GM18870 (cell line): ENCODE measurements around the gene STAG1.
"Not testable (repeated sequence)": the region's sequence is repeated elsewhere in the genome, so short reads cannot be mapped to it uniquely, and the experiment has no call there.

Source experiments
- ATAC-seq: cut with Tn5 transposase; IDR thresholded peaks from one replicate; pipeline ENCODE4 v1.9.1; 2021; ENCODE audit warnings: moderate library complexity; ENCODE audit not compliant: unreplicated experiment

The STAG1 gene

DNA sequence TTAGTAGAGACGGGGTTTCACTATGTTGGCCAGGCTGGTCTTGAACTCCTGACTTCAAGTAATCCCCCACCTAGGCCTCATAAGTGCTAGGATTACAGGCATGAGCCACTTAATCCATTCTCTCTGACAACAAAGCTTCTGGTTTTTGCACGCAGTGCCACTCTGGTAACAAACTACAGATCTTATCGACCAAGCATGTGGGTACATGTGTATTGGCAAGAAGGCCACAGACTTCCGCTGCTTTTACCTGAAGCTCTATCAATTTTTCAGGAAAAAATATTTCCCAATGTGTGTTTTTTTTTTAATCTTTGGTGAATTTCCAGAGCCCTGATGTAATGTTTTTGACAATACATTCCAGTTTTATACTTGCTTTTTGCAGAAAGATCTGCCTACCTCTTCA is 319.5 kb downstream of the STAG1 start:
- no peak for ATAC-seq

DNA sequence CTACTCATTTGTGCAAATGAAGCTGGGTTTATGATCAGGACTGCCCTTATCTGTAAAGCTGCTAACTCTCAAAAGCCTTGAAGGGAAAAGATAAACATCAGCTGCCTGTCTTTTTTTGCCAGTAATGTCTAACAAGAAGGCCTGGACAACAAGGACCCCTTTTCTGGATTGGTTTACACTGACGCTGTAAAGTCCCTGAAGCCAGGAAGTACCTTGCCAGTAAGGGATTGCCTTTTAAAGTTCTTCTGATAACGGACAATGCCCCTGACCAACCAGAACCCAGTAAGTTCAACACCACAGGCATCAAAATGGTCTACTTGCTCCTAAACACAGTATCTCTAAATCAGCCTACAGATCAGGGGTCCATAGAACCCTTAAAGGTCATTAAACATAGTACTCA is 324.0 kb downstream of the STAG1 start:
- ATAC-seq = no peak

DNA sequence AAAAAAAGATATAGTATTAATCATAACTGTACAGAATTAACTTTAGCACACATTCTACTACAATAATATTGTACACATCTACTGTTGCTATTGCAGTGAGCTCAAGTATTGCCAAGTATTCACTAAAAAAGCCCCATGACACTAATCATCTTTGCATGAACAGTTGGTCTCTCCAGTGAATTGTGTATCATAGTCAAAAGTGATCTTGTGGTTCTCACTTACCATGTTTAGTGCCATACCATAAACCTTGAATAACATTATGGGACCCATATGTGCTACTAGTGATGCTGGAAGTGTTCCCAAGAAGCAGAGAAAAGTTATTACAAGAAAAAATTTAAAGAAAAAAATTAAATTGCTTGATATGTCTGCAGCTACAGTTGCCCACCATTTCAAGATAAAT is 324.9 kb downstream of the STAG1 start:
- ATAC-seq = no peak

DNA sequence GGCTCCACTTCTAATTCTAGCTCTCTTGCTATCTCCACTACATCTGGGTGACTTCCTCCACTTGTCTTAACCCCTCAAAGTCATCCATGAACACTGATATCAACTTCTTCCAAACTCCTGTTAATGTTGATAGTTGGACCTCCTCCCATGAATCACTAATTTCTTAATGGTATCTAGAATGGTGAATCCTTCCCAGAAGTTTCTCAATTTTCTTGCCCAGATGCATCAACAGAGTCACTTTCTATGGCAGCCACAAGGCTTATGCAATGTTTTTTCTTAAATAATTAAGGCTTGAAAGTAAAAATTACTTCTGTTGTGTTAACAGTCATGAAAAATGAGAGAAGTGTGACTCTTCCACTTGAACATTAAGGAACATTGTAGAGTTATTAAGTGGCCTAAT is 337.7 kb downstream of the STAG1 start:
- ATAC-seq = no peak

DNA sequence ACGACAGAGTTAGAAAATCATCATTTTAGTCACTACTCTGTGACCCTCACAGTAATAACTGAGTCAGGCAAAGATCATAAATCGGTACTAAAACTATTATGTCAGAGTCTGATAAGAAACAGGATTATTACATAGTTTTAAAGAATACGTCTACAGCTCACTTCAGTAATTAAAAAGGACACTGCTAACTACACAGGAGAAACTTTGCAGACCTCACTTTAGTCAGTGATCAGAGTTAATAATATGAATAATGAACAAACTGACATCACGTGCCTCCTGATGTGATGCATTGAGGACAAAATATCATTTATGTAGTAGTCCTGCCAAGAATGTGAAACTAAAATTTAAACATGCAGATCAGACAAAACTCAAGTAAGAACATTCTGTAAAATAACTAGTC is 339.9 kb downstream of the STAG1 start:
- no peak for ATAC-seq

DNA sequence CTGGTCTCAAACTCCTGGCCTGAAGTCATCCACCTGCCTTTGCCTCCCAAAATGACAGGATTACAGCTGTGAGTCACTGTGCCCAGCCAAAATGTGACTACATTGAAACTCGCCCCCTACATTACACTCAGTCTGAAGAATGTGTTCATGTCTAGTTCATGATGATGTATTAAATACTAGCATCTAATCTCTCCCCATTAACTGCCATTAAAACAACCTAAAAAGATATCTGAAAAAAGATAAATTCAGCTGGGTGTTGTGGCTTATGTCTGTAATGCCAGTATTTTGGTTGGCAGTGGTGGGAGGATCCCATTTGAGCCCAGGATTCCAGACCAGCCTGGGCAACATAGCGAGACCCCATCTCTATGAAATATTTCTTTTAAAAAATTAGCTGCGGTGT is 342.6 kb downstream of the STAG1 start:
- no peak for ATAC-seq

DNA sequence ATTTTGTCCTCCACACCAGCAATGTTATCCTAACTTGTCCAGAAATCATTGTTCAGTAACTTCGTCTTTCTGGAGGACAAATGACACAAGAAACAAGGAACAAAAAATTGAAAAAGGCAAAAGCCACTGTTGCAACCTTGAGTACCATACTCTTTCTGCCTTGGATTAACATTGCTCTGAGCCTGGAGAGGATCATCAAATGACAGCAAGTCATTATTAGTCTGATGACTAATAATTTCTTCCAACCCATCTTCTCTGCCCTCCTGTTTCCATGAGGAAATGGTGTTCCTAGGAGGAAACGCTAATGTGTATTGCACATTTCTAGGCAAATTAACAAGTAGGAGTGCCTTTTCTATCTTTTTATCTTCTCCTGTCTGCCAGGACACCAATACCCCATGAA is 348.1 kb downstream of the STAG1 start:
- ATAC-seq = no peak

DNA sequence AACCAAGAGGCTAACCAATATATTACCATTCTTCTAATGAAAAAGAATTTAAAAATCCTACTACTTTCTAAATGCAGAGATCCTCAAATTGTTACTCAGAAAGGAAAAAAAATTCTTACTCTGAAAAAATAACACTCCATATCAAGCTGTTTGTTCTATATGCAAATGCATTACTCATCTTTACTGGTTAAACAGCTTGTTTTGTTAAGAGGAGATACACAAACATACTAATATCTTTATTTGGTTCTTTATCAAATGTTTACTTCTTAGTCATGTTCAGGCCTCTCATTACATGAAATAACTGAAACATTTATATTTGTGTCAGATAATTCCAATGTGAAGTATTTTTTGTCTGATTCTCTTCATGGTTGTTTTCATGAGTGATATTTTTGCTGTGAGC is 355.3 kb downstream of the STAG1 start:
- no peak for ATAC-seq

DNA sequence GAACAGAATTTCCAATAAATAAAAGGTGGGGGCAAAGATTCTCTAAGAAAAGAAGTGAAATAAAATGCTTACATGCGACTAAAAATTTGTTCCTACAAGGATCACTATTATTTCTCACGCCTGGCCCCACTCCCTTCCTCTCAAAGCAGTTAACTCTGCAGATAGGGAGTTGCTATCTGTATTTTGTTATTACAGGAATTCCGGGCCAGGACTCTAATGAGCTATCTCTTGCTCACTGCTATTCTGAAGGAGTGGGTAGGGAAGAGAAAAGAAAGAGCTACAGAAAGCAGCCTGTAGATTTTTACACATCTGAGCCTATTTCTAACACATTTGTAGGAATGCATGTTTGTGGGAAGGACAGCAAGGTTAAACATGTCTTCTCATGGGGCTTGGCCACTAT is 361.6 kb downstream of the STAG1 start:
- no peak for ATAC-seq

DNA sequence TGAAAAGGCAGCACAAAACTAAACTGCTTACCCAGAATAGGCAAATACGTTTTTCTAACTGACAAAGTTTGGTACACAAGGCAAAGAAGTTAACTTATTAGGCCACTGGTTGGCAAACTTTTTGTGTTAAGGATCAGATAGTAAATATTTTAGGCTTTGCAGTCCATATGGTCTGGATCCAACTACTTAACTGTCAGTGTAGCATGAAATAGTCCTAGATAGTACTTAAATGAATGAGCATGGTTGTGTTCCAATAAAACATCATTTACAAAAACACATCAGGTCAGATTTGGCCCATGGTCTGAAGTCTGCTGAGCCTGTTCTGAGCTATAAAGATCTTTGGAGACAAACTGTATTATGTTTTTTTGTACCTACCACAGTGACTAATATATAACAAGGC is 365.1 kb downstream of the STAG1 start:
- ATAC-seq = no peak

DNA sequence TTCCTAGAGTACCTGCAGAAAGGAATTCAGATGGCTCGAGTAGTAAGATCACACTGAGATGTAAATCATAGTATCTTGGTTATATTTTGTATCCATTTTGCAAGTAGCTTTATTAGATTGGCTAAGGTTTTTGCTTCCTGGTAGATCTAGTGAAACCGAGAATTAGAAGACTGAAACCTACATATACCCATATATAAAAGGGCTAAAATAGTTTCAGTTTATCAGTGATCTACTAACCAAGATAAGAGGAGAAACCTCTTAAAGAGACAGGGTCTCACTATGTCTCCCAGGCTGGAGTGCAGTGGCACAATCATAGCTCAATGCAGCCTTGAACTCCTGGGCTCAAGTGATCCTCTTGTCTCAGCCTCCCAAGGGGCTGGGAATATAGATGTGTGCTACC is 366.7 kb downstream of the STAG1 start:
- peak; percentile 90 for ATAC-seq

DNA sequence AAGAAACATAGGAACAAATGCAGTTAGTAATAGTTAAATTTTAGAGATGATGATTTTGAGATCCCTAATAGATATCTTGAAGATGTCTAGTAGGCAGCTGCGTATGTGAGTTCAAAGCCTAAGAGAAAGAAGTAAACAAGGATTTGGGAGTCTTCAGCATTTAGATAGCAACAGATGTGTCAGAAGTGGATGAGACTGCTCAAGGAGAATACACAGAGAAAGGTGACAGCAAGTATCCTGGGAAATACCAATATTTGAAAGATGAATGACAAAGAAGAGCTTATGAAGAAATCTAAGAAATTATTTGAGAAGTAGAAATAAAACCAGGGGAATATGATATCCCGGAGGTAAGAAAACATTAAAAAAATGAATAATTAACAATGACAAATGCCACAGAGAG is 371.1 kb downstream of the STAG1 start:
- no peak for ATAC-seq

DNA sequence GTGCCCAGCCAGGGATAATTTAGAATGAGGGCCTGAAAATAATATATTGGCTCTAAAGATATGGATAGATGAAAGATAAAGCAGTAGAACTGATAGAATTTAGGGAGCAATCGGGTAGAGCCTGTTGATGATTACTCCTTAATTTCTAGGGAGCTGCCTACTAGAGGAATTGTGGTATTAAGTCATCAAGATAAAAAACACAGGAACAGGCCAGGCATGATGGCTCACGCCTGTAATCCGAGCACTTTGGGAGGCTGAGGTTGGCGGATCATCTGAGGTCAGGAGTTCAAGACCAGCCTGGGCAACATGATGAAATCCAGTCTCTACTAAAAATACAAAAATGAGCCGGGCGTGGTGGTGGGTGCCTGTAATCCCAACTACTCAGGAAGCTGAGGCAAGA is 371.6 kb downstream of the STAG1 start:
- ATAC-seq = no peak

DNA sequence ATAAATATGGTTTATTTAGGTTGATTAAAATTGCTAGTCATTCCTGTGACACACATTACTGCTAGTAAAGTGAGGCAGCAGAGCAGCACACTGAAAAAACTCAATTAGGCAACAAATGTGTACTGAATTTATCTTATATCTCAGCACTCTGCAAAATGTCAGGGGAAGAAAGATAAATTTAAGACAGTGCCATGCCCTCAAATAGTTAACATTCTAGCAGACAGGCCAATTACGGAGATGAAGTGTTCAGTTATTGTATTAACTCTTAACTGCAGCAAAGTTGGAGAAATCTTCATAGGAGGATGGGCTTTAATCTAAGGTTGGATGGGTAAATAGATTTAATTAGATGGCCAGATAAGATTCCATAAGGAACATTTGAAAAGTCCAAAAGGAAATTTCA is 374.2 kb downstream of the STAG1 start:
- ATAC-seq = no peak

DNA sequence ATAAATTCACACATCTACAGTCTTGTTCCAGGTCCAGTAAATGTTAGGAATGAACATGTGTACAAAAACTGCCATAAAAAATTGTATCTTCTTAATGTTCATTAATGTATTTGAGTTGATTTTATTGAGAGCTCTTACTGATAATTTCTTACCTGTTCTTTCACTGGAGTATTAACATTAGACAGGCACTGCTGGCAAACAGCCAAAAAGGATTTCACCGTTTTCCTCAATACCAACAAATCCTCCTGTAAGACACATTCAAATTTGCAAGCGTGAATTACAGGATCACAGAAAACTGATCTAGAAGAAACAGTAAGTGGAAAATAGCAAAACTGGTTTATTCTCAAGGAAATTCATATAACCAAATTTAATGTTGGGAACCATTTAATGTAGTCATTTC is 374.7 kb downstream of the STAG1 start:
- no peak for ATAC-seq

DNA sequence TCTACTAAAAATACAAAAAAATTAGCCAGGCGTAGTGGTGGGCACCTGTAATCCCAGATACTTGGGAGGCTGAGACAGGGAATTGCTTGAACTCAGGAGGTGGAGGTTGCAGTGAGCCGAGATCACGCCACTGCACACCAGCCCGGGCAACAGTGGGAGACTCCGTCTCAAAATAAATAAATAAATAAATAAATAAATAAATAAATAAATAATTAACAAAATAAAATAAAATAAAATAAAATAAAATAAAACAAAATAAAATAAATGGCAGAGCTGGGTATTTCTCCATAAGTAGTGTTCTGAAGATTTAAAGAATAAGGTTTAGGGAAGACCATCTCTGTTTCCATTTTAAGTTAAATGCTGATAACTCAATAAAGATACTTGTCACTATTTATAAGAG is 376.4 kb downstream of the STAG1 start:
- ATAC-seq = not testable (repeated sequence)

DNA sequence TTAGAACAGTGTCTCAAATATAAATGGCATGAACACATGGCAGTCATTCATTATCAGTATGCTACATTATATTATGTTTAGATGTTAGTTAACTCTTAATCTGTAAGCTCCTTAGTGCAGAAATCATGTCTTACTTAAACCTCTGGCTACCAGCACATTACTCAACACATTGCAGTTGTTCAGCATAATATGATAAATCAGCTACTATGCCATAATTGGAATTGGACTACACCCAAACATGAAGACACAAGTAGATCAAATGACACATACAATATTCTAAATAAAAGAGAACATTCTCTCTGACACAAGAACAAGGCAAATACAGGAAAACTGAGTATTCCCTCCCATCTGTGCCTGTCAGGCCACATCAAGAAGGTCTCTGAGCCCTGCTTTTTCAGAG is 385.9 kb downstream of the STAG1 start:
- ATAC-seq = no peak

DNA sequence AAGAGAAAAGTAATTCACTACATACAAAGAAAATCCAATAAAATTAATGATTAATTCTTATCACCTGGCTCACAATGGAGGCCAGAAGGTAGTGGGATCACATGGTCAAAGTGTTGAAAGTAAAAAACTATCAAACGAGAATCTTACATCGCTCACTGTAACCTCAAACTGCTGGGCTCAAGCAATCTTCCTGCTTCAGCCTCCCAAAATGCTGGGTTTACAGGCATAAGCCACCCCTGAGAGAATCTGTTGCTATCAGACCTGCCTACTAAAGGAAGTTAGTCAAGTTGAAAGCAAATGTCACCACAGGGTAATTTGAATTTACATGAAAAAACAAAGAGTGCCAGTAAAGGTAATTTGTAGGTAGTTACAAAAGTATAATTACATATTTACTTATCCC is 398.7 kb downstream of the STAG1 start:
- peak; percentile 67 for ATAC-seq

DNA sequence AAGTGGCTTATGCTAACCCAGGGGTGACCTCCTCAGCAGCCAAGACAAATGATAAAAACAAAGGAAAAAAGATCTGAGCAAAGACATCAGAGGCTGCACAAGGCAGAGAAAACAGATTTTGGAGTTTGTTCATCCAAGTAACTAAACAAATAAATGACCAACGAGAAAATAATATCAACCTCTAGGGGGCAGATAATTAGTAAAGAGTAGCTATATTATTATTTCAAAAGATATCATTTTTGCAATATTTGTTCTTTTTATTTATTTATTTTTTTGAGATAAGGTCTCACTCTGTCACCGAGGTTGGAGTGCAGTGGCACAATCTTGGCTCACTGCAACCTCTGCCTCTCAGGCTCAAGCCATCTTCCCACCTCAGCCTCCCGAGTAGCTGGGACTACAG is 400.3 kb downstream of the STAG1 start:
- no peak for ATAC-seq

DNA sequence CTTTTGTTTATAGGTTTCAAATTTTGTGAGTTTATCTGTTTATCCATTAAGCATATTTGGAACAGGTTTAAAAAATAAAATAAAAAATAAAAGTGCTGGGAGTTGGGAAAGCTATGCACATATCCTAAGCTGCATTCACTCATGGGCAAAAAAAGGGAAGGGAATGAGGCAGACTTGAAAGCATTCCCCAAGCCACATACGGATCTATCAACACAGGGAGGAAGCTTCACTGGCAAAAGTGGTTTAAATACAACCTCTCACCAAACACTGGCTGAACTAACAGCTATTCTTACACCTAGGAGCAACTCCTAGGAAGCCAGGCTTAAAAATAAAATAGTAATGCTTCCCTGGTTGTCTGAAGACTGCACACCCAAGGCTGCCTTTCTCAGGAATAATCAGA is 400.8 kb downstream of the STAG1 start:
- ATAC-seq = no peak

DNA sequence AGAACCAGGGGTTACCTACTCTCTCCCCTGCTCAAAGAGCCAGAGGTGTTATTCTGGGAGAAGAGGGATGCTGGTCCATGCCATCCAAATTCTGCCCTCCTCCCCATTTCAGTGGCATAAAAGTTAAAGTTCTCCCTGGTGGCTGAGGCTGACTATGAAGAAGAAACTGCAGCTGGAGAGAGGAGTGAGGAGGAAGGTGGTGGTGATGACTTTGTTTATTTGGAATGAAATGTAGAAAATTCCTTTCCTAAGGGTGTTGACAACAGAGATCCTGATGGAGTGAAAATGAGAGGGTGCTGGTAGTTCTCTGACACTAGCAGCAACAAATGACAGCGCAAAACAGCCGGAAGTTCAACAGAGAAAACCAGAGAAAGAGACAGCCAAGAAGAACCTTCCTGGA is 401.6 kb downstream of the STAG1 start:
- ATAC-seq = no peak

DNA sequence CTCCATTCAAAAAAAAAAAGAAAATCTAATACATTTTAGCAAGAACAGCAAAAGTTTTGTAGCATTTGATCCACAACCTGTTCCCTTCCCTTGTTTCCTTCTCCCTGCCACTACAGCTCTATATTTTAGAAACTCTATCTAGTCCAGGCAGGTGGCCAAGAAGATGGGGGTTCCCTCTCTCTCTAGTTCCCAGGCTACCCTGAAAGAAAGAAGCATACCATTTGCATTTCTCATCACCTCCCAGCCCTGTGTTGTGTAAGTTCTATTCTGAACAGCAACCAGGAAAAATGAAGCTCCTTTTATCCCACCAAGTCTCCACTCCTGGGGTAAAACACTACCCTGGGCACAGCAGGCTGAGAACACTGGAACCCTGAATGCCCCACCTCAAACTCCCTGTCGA is 402.0 kb downstream of the STAG1 start:
- no peak for ATAC-seq

DNA sequence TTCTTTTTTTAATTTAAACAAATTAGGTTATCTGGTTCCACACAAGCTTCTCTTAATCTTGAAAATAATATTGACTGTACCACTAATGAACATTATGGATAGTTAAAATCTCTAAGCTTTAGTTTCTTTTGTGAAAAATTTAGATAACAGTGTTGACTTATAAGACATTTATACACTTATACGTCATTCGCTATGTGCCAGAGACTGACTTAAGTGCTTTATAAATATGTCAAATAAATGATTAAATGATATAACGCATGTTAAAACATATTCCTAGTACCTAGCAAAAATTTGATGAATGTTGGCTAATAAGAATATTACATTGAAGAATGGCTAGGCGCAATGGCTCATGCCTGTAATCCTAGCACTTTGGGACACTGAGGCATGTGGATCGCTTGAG is 405.7 kb downstream of the STAG1 start:
- ATAC-seq = no peak

DNA sequence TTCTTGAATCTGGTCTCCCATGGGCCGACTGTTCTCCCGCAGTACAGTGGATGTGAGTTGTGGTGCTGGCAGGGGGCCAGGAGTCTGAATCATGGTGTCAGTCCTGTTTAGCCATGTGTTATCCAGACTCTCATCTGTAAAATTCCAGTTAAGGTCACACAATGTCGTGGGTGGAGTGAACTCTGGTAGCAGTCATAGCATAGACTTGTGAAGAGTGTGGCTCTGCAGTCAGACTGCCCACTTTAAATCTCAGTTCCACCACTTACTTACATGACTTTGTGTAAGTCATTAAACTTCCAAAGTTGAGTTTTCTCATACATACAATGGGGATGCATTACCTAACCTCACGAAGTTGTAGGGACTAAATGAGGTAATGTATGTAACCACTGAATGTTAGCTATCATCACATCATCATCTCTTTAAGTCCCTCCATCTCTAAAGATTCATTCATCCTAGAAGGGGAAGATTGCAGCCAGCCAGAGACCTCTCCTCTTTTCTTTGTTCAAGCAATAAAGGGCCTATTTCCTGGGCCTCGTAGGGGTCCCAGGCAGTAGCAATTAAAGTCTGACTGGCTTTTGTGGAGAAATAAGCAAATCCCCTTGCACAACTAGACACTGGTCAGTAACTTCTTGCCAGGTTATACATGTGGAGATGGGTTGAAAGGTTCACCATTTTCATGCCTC is 408.2 kb downstream of the STAG1 start:
- ATAC-seq = no peak
